Measurements from ENCODE around the gene MAP3K4.

Gene MAP3K4, protein sequence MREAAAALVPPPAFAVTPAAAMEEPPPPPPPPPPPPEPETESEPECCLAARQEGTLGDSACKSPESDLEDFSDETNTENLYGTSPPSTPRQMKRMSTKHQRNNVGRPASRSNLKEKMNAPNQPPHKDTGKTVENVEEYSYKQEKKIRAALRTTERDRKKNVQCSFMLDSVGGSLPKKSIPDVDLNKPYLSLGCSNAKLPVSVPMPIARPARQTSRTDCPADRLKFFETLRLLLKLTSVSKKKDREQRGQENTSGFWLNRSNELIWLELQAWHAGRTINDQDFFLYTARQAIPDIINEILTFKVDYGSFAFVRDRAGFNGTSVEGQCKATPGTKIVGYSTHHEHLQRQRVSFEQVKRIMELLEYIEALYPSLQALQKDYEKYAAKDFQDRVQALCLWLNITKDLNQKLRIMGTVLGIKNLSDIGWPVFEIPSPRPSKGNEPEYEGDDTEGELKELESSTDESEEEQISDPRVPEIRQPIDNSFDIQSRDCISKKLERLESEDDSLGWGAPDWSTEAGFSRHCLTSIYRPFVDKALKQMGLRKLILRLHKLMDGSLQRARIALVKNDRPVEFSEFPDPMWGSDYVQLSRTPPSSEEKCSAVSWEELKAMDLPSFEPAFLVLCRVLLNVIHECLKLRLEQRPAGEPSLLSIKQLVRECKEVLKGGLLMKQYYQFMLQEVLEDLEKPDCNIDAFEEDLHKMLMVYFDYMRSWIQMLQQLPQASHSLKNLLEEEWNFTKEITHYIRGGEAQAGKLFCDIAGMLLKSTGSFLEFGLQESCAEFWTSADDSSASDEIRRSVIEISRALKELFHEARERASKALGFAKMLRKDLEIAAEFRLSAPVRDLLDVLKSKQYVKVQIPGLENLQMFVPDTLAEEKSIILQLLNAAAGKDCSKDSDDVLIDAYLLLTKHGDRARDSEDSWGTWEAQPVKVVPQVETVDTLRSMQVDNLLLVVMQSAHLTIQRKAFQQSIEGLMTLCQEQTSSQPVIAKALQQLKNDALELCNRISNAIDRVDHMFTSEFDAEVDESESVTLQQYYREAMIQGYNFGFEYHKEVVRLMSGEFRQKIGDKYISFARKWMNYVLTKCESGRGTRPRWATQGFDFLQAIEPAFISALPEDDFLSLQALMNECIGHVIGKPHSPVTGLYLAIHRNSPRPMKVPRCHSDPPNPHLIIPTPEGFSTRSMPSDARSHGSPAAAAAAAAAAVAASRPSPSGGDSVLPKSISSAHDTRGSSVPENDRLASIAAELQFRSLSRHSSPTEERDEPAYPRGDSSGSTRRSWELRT (N-terminal part only)

DNA sequence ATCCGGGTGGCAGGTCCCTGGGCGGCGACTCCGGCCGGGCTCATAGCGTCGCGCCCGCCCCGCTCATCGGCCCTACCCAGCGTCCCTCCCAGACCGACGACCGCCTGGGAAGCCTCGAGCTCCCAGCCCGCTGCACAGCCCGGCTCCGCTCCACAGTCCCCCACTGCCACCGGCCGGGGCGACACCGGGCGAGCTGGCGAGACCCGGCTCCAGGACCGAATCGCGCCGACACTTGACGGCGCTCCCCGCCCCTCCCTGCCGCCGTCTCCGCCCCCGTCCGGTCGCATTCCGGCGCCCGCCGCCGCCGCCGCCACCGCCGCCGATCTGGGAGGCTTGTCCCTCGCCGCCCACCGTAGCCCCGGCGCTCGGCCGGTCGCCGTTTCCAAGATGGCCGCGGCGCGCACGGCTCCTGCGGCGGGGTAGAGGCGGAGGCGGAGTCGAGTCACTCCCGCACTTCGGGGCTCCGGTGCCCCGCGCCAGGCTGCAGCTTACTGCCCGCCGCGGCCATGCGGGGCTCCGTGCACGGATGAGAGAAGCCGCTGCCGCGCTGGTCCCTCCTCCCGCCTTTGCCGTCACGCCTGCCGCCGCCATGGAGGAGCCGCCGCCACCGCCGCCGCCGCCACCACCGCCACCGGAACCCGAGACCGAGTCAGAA lies at the start of gene MAP3K4:
Gene MAP3K4 (plus strand): TSS at position 364 of the 655 bp plus-strand sequence. CDS start 163 bp downstream, at position 527.
- DNase-seq (ENCODE audit: low read depth in 1 of 2, low spot score in 1 of 2): peak; percentile 70

DNA sequence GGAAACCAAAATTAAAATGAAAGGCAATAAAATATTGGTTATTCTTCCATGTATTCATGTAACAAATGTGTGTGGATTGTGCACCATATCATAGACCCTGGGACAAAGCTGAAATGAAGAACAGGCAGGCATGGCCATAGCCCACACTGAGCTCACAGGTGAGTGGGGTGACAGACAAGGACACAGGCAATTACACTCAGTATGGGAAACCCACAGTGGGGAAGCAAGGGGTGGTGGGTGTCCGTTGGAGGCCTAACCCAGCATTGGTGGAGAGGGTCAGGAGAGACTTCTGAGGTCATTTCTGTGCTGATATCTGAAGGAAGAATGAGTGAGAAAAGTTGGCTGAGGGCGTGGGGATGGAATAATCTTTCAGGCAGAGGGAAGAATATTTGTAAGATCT lies 47.6 kb upstream of the MAP3K4 start:
- DNase-seq (ENCODE audit: low read depth in 1 of 2, low spot score in 1 of 2): no peak

DNA sequence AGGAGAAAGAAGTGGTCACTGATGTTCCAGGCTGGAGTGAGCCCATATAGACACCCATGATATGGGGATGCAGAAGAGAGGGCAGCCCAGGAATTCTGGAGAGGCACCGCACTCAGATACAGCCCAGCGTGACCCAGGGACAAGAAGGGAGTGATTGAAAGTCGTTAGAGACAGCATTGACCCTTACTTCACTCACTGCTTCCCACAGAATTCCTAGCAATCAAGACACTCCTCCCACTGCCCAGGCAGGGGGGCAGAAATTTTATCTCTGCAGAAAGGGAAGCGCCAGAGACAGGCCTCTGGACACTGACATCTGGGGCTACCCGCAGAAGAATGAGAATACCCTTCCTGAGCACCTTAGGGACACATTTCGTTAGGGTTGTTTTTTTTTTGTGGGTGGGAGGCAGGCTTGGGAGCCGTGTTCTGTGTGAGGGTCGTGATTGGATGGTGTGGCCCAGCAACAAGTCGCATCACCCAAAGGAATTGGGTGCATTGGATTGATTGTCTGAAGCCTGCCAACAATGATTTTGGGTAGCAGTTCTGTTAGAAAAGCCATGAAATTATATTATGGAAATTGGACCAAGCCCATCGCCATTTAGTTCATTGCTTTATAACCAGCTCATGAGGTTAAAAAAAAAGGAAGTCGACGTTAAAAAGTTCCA lies 45.9 kb upstream of the MAP3K4 start:
- DNase-seq (ENCODE audit: low read depth in 1 of 2, low spot score in 1 of 2): no peak

DNA sequence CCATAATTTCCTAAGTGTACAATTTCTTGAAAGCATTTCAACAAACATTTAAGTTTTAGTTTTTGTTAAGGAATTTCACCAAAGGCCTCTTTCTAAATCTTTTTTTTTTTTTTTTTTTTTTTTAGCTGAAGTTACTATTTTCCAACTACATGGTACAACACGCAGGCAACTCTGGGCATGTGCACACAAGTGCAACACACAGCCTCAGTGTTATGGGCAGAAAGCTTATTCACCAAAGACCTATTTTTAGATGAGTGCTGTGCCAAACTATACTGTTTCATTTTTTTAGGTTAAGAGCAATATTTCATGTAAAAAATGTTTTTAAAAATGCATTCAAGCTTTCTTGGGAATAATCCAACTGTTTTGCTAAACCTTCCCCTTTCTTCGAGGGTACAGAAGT lies 42.0 kb upstream of the MAP3K4 start:
- no peak for DNase-seq (ENCODE audit: low read depth in 1 of 2, low spot score in 1 of 2)

DNA sequence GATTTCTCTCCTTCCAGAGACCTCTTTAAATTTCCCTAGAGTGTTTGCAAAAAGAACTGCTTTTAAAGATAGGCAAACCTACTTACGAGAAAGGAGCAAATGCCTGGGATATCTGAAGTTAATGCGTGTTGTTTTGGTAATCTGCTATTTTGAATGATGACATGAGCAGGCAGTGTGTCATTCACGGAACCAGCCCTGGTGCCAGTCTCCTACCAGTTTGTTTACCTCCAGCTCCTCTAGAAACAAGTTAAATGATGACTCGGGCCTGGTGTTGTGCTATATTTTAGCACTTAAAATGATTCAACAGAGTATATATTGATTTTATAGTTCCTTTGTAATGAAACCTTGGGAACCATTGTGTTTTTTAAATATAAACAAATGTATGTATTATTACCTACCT lies 41.1 kb upstream of the MAP3K4 start:
- no peak for DNase-seq (ENCODE audit: low read depth in 1 of 2, low spot score in 1 of 2)

DNA sequence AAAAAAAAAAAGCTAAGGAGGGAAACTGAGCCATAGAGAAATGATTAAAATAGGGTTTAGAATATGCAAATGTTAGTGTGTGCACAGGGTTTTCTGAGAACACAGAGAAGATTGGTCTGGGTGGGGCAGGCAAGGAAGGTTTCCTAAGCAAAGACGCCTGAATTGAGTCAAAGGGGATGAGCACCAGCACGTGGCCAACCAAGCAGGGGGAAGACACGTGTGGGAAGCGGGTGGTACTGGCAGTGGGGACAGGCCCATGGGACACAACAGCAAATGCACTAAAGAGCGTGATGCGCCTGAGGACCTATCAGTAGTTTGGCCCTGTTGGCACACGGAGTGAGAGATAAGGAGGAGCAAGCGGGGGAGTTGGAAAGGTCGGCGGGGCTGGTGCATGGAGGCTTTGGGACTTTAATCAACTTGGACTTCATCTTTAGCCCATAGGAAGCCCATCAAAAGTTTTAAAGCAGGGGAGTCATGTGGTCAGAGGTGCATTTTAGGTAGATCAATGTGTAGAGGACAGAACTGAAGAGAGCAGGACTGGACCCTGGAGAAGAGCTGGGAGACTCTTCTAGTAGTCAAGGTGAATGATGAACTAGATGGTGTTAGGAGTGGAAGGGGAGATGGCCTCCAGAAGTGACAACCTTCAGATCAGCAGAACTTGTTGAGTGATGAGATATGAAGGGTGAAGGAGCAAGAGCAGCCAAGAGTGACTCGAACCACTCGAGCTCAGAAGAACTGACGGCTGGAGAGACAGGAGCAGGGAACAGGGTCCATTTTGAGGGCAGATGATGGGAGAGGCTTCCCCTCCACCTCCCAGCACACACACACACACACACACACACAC lies 40.2 kb upstream of the MAP3K4 start:
- no peak for DNase-seq (ENCODE audit: low read depth in 1 of 2, low spot score in 1 of 2)

DNA sequence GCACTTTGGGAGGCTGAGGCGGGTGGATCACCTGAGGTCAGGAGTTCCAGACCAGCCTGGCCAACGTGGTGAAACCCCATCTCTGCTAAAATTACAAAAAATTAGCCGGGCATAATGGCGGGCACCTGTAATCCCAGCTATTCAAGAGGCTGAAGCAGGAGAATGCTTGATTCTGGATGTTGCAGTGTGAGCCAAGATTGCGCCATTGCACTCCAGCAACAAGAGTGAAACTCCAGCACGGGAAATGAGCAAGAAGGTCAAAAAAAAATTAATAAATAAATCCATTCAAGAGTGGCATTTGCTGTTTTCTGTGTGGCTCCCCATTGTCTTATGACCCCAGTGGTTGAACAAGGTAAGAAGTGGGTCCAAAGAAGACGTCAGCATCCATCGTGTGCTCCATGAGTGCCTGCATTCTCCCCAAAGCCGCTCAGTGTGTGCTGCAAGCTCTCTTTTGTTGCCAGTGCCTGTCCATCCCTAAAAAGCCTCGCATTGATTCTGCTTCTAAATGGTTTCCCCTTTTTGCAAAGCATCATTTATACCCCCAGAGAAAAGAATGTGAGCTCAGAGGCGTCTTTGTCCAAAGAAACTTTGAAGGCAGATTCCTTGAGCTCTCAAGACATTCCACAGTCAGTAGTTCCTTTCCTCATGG lies 38.8 kb upstream of the MAP3K4 start:
- DNase-seq (ENCODE audit: low read depth in 1 of 2, low spot score in 1 of 2): no peak

DNA sequence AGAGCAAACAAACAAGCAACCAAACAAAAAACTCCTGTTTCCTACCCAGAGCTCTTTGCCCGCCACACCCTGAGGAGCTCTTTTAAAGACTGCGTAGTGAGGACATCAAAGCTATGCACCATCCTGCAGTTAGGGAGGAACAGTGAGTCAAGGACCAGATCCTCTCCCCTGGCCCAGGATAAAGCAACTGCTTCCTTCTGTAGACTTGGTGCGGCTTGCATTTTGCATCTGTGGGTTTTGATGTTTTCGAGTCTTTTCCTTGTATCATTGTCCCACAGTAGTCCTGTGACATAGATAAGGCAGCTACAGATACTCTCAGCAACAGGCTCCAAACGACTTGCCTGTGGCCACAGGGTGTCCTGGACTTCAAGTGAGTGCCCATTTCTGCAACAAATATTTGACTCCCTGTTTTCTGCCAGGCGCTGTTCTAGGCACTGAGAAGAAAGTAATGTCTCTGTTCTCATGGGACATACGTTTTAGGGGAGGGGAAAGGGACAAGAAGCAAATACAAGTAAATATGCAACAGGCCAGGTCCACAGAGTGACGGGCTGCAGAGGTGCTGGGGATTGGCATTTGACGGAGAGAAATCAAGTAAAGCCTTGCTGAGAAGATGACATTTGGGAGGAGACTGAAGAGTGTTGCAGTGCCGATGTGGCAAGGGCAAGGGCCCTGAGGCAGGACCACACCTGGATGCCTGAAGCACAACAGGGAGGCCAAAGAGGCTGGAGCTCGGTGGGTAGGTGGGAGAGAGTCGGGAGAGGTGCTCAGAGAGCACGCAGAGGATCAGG lies 35.9 kb upstream of the MAP3K4 start:
- no peak for DNase-seq (ENCODE audit: low read depth in 1 of 2, low spot score in 1 of 2)

DNA sequence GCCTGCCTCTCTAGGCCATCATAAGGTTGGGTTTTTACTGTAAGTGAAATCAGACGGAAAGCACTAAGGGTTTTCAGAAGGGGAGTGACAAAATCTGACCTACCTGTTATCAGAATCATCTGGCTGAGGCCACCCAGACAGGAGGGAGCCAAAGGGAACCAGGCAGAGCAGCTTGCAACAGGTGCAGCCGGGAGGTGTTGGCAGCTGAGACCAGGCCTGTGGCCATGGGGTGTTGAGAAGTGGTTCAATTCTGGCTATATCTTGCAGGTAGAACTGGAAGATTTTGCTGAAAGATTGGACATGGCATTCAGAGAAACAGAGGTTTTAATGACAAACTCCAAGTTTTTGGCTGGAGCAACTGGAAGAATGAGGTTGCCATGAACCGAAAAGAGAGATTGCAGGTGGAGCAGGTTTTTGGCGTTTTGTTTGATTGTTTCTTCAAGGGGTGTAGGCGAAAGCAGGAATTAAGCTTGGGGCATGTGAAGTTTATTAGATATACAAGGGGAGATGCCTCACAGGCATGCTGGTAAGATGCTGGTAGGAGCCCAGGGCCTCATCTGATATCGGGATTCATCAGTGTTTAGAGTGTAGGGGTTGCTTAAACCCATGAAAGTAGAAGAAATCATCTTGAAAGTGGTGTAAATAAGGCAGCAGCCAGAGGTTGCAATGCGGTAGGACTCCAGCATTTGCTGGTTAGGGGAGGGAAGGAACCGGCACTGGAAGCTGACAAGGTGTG lies 35.1 kb upstream of the MAP3K4 start:
- DNase-seq (ENCODE audit: low read depth in 1 of 2, low spot score in 1 of 2): no peak

DNA sequence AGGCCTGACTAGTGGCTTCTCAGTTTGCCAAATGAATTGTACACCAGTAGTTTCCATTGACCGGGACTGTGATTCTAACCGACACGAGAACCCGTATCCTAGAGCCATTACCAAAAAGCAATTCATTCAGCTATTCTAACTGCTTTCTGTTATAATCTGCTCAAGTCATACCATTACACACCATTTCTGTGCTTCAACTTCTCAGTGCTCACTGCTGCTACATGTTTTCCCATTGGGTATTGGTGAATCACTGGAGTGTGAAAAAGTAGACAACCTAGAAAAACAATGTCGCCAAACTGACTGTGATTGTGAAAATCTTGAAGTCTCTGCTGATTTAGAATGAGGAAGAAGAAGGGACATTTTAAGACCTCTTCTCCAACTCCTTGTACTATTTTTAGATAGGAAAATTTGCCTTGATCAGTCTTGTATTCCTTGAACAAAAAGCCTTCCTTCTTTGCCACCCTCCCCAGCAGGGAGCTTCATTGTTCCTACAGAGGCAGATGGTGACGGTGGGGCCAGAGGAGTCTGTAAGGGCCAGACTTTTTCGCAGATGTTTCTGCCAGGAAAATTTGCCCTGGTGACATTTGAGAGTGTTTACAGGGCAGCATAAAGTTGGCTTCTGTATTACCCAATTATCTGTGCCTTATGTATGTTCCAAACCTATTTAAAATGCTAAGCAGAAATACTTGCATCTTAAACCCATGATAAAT lies 31.7 kb upstream of the MAP3K4 start:
- no peak for DNase-seq (ENCODE audit: low read depth in 1 of 2, low spot score in 1 of 2)

DNA sequence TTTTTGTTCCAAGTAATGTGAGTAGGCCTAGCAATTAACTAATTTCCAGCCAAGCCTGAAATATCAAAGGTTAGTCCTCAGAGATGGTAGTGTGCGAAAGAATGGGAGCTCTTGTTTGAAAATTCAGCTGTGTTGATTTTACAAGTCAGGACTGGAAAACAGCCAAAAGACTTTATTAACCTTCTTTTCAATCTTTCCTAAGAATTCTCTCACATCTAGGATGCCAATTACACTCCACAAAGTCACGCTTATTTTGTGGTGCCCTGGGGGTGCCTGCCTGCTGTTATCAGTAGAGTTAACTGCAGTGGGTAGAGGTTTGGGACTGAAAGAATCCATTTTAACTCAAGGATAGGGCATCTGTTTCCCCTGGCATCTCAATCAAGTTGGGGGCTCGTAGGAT lies 30.7 kb upstream of the MAP3K4 start:
- no peak for DNase-seq (ENCODE audit: low read depth in 1 of 2, low spot score in 1 of 2)

DNA sequence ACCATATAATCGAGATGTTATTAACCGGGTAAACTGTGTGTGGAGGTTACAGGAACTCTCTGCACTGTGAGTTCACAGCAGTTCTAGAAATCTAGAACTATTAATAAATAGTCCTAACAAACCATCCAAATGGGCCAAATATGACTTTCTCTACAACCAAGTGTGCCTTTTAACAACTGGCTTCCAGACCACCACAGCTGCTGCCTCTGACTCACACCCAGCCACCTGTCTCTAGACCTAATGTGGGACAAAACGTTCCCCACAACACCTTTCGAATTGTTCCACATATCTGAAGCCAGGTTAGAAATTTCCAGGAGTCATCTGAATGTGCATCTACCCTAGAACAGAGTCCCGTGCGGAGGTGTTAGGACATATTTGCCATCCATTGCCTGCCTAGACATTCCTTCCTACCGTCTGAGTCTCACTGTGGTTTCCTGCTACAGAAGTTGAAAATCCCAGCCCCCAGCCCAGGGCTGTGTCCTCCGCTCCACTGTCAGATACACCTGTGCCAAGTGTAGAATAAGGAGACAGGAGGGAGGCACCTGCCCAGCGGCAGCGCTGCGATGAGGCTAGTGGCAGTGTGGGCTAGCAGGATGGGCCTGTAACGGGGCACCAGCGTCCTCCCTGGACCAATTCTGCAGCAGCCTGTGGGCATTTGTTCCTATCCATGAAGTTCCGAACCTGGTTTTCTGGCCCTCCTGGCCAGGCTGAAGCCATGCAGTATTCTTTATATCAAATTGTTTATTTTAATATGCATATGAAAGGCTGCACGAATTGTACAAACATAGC lies 28.5 kb upstream of the MAP3K4 start:
- no peak for DNase-seq (ENCODE audit: low read depth in 1 of 2, low spot score in 1 of 2)

DNA sequence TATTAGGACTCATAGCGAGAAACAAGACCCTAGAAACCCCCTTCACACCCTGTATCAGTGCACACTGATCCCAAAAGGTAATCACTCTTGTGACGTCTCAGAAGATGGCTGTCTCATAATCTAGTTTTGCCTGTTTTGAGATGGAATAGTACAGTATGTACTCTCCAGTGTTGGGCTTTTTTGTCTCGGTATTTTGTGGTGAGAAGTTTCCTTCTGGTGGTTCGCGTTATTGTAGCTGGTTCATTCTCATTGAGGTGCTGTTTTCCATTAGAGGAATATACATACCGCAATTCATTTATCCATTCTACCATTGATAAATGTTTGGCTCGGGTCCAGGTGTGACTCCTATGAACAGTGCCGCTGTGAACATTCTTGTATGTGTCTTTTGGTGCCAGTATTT lies 27.9 kb upstream of the MAP3K4 start:
- no peak for DNase-seq (ENCODE audit: low read depth in 1 of 2, low spot score in 1 of 2)

DNA sequence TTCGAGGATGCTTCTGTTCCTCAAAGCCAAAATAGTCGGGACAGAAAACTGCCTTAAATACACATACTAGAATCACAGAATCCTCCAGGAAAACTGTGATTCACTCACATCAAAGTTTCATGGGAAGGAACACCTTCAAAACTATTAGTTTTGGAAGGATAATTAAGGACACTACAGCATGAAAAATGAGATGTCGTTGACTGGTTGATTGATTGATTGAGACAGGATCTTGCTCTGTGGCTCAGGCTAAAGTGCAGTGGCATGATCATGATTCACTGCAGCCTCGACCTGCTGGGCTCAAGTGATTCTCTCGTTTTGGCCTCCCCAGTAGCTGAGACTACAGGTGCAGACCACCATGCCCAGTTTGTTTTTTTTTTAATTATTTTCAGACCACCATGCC lies 25.7 kb upstream of the MAP3K4 start:
- no peak for DNase-seq (ENCODE audit: low read depth in 1 of 2, low spot score in 1 of 2)

DNA sequence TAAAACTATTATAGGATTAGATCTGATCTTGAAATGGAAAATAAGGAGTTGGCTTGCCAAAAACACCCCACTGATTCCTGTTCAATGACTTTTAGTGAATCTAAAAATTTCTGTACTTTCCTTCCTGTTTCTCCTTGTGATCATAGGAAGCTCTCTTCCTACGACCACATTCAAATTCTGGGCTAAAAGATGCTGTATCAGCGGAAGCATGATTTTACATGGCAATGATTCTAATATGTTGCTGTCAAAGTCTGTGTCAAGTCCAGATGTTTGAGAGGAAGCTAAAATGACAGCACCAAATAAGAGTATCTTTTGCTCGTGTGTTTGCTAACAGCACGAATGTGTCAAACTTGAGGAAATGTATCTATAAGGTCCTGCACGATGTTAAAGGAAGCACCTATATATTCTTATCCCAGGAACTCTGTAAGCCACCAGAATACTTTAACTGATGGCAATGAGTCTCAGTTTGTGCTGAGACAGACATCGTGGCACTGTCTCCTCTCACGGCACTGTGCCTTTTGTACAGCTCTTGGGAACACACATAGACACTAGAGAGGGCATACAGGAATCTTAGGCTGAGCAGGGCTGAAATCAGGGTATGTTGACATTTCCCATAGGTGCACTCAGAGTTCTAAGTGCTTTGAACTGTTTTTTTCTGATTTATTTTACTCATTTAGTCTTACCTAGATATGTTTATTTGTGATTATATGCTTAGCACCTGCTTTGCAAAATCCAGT lies 24.9 kb upstream of the MAP3K4 start:
- no peak for DNase-seq (ENCODE audit: low read depth in 1 of 2, low spot score in 1 of 2)
